ENCODE results near the gene ACTR3.

ACTR3 gene

DNA sequence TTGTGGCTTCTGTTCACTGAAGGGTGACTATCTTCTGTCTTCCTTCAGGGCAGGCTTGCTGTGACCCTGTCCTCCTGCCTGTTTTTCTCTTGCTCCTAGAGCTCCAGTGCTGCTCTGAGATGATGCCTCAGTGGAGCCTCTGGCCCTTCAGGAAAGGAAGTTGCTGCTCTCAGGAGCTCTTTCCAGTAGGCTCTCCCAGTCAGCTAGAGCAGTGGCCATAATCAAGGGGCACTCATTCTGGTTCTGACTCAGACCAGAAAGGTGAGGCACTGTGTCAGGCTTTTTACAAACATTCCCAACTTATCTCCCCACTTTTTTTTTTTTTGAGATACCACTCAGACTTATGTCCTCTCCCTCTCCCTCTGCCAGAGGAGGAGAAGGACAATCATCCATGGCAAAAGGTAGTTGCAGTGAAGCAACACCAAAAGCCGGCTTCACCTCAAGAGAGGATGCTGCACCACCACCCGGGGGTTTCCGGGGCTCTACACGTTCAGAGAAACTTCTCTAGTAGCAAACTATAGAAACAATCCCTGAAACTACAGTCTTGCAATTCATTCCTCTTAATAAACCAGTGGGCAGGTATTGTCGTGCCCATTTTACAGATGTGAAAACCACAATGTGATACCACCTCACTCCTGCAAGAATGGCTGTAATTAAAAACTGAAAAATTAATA, 115.4 kb downstream of the ACTR3 start:
- DNase-seq (ENCODE audit: extremely low read depth, low read depth): no peak
- TF ChIP-seq, protein P1, sequence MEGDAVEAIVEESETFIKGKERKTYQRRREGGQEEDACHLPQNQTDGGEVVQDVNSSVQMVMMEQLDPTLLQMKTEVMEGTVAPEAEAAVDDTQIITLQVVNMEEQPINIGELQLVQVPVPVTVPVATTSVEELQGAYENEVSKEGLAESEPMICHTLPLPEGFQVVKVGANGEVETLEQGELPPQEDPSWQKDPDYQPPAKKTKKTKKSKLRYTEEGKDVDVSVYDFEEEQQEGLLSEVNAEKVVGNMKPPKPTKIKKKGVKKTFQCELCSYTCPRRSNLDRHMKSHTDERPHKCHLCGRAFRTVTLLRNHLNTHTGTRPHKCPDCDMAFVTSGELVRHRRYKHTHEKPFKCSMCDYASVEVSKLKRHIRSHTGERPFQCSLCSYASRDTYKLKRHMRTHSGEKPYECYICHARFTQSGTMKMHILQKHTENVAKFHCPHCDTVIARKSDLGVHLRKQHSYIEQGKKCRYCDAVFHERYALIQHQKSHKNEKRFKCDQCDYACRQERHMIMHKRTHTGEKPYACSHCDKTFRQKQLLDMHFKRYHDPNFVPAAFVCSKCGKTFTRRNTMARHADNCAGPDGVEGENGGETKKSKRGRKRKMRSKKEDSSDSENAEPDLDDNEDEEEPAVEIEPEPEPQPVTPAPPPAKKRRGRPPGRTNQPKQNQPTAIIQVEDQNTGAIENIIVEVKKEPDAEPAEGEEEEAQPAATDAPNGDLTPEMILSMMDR (IDR thresholded peaks at IDR 0.05; ENCODE audit: low read depth, low read length, missing control alignments): no peak

DNA sequence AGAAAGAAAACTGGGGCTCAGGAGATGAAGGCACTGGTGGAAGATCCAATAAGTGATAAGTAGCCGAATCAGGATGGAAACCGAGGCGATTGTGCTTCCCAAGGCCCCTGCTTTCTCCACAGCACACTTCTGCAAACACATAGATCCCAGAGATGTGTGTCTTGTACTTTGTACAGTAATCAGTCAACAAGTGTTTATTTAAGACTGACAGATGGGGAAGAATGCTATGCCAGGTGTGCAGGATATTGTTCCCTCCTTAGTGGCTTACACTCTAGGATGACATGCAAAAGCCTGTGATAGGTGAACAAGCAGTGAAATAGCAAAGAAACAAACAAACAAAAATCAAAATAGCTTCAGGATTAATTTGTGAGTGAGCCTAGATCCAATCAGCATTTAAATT, 116.6 kb downstream of the ACTR3 start:
- H3K4me3 ChIP-seq (replicated peaks; ENCODE audit: low read depth, low read length): no peak overlapping the region
- TF ChIP-seq, protein P1 (IDR thresholded peaks at IDR 0.05; ENCODE audit: low read depth, low read length, missing control alignments): no peak
- DNase-seq (ENCODE audit: extremely low read depth, low read depth): no peak

More for the DNA sequence above, 115.4 kb downstream of the ACTR3 start:
- no peak overlapping the region for H3K4me3 ChIP-seq (replicated peaks; ENCODE audit: low read depth, low read length)

DNA sequence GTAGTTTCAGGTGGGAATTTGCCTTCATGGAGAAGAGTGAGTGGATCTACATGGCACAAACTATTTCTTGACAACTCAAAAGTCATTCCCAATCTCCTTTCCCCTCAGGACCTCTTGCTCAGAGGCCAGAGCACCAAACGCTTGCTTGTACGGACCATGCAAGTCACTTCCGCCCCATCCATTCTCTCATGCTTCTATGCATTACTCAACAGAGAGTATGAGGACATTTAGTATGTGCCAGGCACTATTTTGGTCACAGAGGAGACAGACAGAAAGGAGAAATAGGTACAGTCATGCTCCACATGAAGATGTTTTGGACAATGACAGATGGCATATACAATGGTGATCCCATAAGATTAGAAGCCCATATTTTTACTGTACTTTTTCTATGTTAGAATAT, 117.5 kb downstream of the ACTR3 start:
- no peak for DNase-seq (ENCODE audit: extremely low read depth, low read depth)
- no peak overlapping the region for H3K4me3 ChIP-seq (replicated peaks; ENCODE audit: low read depth, low read length)
- TF ChIP-seq, protein P1 (IDR thresholded peaks at IDR 0.05; ENCODE audit: low read depth, low read length, missing control alignments): no peak

DNA sequence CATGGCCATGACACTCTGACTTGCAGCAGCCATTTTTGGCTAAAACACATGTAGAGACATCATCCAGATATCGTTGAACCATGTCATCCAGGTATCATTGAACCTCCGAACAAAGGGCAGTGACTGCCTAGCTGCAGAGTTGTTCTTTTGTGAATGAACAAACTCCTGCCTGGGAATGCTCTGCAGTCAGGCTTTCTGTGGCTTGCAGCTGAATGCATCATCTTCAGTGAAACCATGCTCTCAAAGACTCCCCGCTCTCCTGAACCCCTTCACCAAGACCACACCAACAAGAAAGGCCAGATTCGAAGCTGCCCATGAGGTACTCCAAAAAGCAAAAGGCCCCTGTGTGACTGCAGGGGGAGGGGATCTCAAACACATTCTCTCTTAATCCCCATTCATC, 118.8 kb downstream of the ACTR3 start:
- no peak overlapping the region for H3K4me3 ChIP-seq (replicated peaks; ENCODE audit: low read depth, low read length)
- TF ChIP-seq, protein P1 (IDR thresholded peaks at IDR 0.05; ENCODE audit: low read depth, low read length, missing control alignments): no peak
- DNase-seq (ENCODE audit: extremely low read depth, low read depth): no peak

DNA sequence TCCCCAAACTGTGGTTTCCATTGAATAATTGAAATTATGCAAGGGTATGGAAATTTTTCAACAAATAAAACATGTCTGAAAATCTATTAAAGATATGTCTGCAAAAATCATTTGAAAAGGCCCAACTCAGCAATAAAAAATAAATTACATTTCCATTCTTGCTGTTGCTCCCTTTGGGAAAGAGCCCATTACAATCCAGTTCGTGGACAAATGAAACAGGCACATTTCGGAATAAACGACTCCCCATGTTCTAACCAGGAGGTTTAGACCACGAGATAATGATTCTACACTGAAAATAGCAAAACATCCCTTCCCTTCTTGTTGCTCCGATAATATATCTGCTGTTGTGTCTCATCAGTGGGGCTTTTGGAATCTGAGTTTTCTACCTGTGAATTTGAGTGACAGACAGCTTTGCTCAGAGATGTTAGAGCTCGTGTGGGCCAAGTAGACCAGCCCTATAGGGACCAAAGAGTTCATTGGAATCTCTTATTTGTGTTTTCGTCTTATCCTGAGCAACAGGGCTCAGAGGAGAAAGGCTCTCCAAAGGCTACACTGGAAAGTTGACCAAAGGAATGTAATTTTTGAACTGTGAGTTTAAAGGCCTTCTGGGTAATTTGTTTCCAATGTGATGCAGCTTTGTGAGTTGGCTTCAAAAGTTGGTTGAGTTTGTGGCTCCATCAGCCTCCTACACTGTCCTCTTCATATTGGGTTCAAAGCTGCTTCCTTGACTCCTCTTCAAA, 119.5 kb downstream of the ACTR3 start:
- DNase-seq (ENCODE audit: extremely low read depth, low read depth): no peak
- no peak overlapping the region for H3K4me3 ChIP-seq (replicated peaks; ENCODE audit: low read depth, low read length)
- TF ChIP-seq, protein P1 (IDR thresholded peaks at IDR 0.05; ENCODE audit: low read depth, low read length, missing control alignments): no peak

DNA sequence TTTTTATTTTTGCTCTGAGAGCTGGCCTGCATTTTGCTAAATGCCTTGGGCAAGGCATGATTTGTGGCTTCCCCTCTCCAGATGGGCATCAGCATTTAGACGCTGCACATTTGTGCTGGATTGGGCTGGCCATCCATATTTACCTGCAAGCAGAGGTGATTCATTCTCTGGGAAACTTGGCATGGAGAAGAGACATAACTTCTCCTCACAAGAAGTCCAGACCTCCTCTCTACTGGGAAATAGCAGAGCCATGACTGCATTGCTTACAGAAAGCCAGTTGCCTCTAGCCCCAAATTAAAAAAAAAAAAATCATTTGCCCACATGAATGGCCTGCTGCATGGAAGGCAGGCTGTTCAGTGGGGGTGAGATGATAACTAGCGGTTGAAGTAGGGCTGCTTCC, 120.1 kb downstream of the ACTR3 start:
- TF ChIP-seq, protein P1 (IDR thresholded peaks at IDR 0.05; ENCODE audit: low read depth, low read length, missing control alignments): no peak
- H3K4me3 ChIP-seq (replicated peaks; ENCODE audit: low read depth, low read length): no peak overlapping the region
- DNase-seq (ENCODE audit: extremely low read depth, low read depth): no peak

Measured in HFF-Myc (cell line).